GM12892 (cell line): ENCODE measurements around the gene TUBA1B. TPM values are rescaled to one million over a fixed set of nuclear protein-coding genes. Genes with fewer than 3 reads are reported as not detected.
A peak's percentile ranks its signal among the peaks of the same experiment; 100 is the strongest.
"Not testable (repeated sequence)": the region's sequence is repeated elsewhere in the genome, so short reads cannot be mapped to it uniquely, and the experiment has no call there.

Experiments used
- DNase-seq: peaks from one replicate; pipeline ENCODE4 v3.0.0; 2011; ENCODE audit not compliant: insufficient read length
- FAIRE-seq: peaks from 2 replicates; lab custom pipeline; 2011; peaks lifted over from hg19 to GRCh38; lab: Jason Lieb, UNC
- POLR2A ChIP-seq: IDR thresholded peaks from 2 replicates; pipeline ENCODE4 v1.6.1; 2011; ENCODE audit warnings: low read depth, low read length, control low read depth
- POLR2AphosphoS5 ChIP-seq: IDR thresholded peaks from 2 replicates; pipeline ENCODE4 v1.6.1; 2011; ENCODE audit warnings: low read depth, low read length, control low read depth
- TAF1 ChIP-seq: IDR thresholded peaks from 2 replicates; pipeline ENCODE4 v1.6.1; 2011; ENCODE audit warnings: low read depth, mild to moderate bottlenecking, control low read depth, low read length, borderline replicate concordance
- polyA plus RNA-seq: library from polyadenylated mRNA; unstranded; fragments of >200 nt; gene quantifications from one replicate; pipeline ENCODE4 v1.2.1, GENCODE V29; 2012; ENCODE audit warnings: missing spikeins, inconsistent platforms; ENCODE audit not compliant: missing spikeins

The TUBA1B gene
- polyA plus RNA-seq, result 1,175 TPM

DNA sequence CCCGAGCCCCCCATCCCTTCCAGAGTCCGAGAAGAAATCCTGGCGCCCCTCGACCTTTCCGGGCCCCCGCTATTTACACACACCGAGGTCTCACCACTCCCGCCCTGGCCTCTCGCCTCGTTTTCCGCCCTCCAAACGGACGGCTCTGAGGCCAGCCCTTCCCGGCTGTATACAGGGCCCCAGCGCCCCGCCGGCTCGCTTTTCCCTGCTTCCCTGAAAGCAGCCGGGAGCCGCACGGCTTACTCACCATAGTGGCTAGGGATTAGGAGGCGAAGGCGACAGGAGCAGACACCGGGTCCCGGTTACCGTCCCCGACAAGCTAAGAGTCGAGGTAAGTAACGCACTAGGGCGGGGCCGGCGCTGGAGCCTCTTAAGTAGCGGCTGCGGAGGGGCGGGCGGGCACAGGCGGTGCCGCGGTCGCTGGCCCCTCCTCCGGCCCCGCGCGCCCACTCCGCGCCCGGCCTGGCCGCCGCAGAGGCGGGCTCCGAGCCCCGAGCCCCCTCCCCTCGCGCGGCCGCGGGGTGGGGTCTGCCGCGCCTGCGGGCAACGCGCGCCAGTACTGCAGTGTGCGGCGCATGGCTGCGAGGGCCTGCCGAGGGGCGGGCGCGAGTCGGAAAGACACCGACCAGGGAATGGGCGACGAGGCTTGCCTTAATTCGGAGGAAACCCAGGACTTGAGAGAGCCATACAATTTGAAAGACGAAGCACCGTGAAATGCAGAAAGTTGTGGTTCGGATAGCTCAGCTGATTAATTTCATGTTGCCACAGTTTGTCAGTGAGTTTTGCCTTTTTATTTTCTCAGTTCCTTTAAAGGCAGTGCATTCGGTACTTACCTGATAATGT is at the start of gene TUBA1B:
Gene TUBA1B, minus strand, starts transcription at position 345 of the 843 bp plus-strand sequence. Its CDS starts 95 bp downstream, at position 250.
- TF ChIP-seq POLR2A, result peak; percentile 98
- peak; percentile 97 for TF ChIP-seq POLR2AphosphoS5
- peak; percentile 78; the same call in 1 of the 2 replicates for TF ChIP-seq TAF1
- DNase-seq, result peak; percentile 73
- no peak for FAIRE-seq

DNA sequence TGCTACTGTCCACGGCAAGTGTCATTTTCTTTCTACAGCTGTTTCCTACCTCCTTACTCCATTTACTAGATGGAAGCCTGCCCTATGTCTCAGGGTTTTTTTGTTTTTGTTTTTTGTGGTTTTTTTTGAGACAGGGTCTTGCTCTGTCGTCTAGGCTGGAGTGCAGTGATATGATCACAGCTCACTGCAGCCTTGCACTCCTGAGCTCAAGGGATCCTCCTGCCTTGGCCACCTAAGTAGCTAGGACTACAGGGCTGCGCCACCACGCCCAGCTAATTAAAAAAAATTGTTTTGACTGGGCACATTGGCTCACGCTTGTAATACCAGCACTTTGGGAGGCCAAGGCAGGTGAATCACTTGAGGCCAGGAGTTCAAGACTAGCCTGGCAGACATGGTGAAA is 43.0 kb upstream of the TUBA1B start:
- FAIRE-seq (no peak), DNase-seq (no peak)
- TF ChIP-seq POLR2AphosphoS5, result no peak

DNA sequence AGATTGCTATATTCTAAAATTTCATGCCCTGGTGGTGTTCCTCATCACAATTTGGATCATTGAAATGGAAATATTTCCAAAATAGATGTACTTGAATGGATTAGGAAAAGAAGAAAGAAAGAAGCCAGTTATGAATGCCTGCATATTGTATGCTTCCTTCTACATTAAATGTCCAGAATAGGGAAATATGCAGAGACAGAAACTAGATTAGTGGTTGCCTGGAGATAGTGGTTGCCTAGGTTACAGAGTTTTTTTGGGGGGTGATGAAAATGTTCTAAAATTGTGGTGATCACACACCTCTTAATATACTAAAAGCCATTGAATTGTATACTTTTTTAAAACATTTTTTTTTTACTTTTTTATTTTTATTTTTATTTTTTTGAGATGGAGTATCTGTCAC is 39.7 kb upstream of the TUBA1B start:
- no peak for FAIRE-seq
- no peak for DNase-seq
- no peak for TF ChIP-seq TAF1
- TF ChIP-seq POLR2AphosphoS5, result no peak
- TF ChIP-seq POLR2A, result no peak

DNA sequence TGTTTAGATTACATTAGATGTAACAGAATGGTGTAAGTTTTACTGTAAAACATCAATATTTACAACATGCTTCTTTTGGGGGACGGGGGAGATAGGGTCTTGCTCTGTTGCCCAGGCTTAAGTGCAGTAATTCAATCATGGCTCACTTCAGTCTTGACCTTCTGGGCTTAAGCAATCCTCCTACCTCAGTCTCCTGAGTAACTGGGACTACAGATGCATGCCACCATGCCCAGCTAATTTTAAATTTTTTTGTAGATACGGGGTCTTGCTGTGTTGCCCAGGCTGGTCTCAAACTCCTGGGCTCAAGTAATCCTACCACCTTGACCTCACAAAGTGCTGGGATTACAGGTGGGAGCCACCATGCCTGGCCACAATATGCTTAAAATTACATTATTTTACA is 33.9 kb upstream of the TUBA1B start:
- FAIRE-seq (no peak), DNase-seq (no peak)
- TF ChIP-seq POLR2A, result no peak
- no peak for TF ChIP-seq POLR2AphosphoS5
- TF ChIP-seq TAF1, result no peak

DNA sequence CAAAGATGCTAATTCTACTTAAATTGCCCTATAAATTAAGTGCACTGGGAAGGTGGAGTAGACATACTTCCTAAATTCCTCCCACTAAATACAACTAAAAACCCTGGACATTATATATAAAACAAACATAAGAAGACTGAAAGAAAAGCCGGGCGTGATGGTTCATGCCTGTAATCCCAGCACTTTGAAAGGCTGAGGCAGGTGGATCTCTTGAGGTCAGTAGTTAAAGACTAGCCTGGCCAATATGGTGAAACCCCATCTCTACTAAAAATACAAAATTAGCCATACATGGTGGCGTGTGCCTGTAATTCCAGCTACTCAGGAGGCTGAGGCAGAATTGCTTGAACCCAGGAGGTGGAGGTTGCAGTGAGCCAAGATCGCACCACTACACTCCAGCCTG is 30.7 kb upstream of the TUBA1B start:
- DNase-seq, FAIRE-seq: not testable (repeated sequence)

DNA sequence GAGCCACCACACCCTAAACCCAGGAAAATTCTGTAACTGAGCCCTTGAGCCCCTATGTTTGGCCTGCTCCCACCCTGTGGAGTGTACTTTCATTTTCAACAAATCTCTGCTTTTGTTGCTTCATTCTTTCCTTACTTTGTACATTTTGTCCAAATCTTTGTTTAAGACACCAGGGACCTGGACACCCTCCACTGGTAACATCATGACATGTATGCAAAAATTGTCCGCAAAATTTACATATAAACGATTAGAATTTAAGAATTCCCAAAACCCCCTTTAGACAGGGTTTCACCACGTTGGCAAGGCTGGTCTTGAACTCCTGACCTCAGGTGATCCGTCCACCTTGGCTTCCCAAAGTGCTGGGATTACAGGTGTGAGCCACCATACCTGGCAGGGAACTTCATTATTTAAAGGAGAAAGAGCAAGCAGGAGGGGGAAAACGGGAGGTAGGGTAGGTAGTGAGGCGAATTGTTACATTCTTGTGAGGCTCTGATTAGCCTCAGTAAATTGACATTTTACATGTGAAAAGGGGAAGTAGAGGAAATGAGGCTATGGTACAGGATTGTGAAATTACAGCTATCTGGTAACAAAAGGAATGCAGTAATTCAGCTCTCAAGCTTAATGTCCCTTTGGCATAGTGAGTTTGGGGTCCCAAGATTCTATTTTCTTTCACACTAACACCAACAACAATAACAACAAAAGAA is 30.0 kb upstream of the TUBA1B start:
- TF ChIP-seq TAF1, result no peak
- TF ChIP-seq POLR2A, result peak; percentile 83
- peak; percentile 84 for TF ChIP-seq POLR2AphosphoS5
- no peak for DNase-seq
- FAIRE-seq, result no peak

DNA sequence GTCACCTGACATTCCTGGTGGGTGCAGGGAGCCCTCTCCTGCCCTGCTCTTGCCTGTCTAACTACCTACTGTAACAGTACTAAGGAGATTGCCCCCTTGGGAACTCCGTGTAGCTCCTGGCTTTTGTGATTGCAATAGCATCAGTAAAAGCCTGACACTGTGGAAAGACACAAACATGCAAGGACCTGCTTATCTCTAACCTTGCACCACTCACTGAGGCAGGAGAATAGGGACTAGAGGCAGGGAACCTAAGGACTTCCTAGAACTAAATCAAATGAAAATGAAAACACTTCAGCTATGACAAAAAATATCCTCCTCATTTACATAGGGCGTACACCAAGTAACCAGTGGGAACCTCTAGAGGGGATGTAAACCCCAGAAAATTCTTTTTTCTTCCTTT is 29.2 kb upstream of the TUBA1B start:
- TF ChIP-seq POLR2A, result no peak
- no peak for TF ChIP-seq POLR2AphosphoS5
- TF ChIP-seq TAF1, result no peak
- DNase-seq (no peak), FAIRE-seq (no peak)

DNA sequence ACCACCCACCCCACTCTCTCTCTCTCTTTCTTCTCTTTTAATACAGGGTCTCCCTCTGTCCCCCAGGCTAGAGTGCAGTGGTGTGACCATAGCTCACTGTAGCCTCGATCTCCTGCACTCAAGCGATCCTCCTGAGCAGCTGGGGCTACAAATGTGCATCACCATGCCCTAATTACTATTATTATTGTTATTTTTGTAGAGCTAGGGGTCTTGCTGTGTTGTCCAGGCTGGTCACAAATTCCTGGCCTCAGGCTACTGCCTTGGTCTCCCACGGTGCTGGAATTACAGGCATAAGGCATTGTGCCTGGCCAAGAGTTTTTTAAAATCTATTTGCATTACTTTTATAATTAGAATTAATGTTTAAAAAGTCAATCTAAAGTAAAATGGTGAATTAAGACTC is 23.0 kb upstream of the TUBA1B start:
- DNase-seq (no peak), FAIRE-seq (no peak)
- TF ChIP-seq TAF1, result no peak
- TF ChIP-seq POLR2A, result no peak
- no peak for TF ChIP-seq POLR2AphosphoS5

DNA sequence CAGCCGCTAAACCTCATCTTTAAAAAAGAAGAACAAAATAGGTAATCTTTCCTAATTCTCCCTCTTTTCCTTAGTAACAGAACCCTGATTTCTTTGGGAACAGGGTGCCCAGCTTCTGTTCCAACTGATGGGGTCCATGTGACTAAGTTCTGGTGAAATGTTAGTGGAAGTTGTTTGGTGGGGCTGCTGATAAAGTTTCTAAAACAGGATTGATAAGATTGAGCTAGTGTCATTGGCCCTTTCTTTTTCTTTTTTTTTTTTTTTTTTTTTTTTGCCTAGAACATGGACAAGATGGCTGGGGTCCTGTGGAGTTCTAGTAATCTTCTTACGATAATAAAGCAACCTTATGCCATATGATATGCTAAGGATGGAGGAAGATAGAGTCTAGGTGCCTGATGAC is 16.2 kb upstream of the TUBA1B start:
- FAIRE-seq, result no peak
- TF ChIP-seq TAF1, result no peak
- no peak for TF ChIP-seq POLR2A
- TF ChIP-seq POLR2AphosphoS5, result no peak
- DNase-seq, result no peak

DNA sequence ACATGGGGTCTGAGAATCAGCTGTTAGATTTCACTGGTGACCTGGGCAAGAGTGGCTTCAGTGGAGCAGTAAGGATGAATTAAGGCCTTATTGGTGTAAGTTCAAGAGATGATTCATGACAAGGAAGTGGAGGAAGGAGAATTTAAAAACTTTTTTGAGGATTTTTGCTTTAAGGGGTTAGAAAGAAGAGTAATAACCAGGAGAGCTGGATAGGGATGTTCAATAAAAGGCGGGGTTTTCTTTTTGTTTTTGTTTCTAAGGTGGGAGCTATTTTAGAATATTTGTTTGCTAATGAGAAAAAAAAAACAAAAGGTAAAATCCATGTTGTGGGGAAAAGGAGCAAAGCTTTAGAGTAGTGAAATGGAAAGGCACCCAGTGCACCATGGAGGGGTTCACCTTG is 15.2 kb upstream of the TUBA1B start:
- no peak for TF ChIP-seq TAF1
- TF ChIP-seq POLR2A, result no peak
- no peak for TF ChIP-seq POLR2AphosphoS5
- no peak for FAIRE-seq

DNA sequence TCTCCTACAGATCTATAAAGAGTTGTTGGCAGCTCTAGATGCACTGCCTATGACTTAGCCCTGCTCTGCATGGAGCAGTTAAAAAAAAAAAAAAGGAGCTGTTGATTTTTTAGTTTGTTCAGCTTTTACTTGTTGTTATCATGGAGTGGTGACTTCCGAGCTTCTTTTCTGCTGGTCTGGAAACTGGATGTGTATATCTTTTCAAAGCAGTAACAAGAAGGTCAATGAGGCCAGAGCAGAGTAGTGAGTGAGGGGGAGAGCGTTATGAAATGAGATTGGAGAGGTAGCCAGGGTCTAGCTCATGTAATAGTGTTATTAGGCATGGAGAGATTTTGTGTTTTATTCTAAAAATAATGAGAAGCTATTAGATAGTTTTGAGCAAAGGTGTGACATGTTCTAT is 13.2 kb upstream of the TUBA1B start:
- no peak for FAIRE-seq
- DNase-seq, result no peak
- TF ChIP-seq POLR2A (no peak), POLR2AphosphoS5 (no peak), TAF1 (no peak)

More for the DNA sequence above, 15.2 kb upstream of the TUBA1B start:
- no peak for DNase-seq

DNA sequence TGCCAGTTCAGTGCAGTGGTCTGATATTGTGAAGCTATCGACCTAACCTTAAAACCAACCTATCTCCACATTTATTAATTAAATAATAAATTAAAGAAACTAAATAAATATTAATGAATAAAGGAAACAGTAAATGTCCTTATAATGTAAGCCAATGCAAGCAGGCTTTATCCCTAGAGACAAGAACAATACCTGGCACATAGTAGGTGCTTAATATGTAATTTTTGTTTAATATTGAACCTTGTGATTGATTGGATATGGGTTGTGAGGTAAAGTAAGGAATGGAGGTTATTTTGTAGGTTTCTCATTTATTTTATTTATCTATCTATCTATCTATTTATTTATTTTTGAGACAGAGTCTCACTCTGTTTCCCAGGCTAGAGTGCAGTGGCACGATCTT is 7.8 kb upstream of the TUBA1B start:
- TF ChIP-seq TAF1, result no peak
- TF ChIP-seq POLR2AphosphoS5, result no peak
- no peak for TF ChIP-seq POLR2A
- FAIRE-seq (no peak), DNase-seq (no peak)
